Measurements from ENCODE around the gene GPR55. TPM values are rescaled to one million over a fixed set of nuclear protein-coding genes. Genes with fewer than 3 reads are reported as not detected.

GPR55 gene
- total RNA-seq, 1 experiment from 2014 or later, result not detected

- peak; percentile 40; the same call in 1 of the 2 replicates for ATAC-seq
- CTCF ChIA-PET, result no interaction called here
- POLR2A ChIA-PET, result no interaction called here
- Histone ChIP-seq H3K9me2 (ENCODE audit: insufficient read depth) (no peaks in the 10 kb centered on the region), H3K27me3 (ENCODE audit: insufficient read depth, low read length) (no peaks in the 10 kb centered on the region), H3K4me2 (ENCODE audit: low read length) (no peak overlapping the region), H2AFZ (ENCODE audit: low read depth, low read length, poor library complexity, severe bottlenecking) (no peak overlapping the region), H3K4me3 (replicated peaks in 1 of 2; ENCODE audit: low read depth in 1 of 2, low read length in 2 of 2) (no peak overlapping the region), H3K36me3 (ENCODE audit: control insufficient read depth in 1 of 2, insufficient read depth in 2 of 2, low read length in 2 of 2) (no peaks in the 10 kb centered on the region), H3K79me2 (ENCODE audit: insufficient read depth, low read length) (no peaks in the 10 kb centered on the region), H3K9me3 (ENCODE audit: control insufficient read depth in 1 of 2, insufficient read depth in 1 of 2, low read depth in 1 of 2, low read length in 2 of 2) (no peaks in the 10 kb centered on the region), H3K4me1 (ENCODE audit: control insufficient read depth in 1 of 2, insufficient read depth in 2 of 2, low read length in 2 of 2) (no peaks in the 10 kb centered on the region), H4K20me1 (ENCODE audit: insufficient read depth) (no peaks in the 10 kb centered on the region), H3K27ac (ENCODE audit: low read depth, low read length) (no peak overlapping the region), H3K9ac (ENCODE audit: low read length) (no peak overlapping the region)
- no TSS peak for BruUV-seq (replicated peaks)
- no peak for TF ChIP-seq SIN3A (IDR thresholded peaks at IDR 0.05; ENCODE audit: low read depth)
- no peak for TF ChIP-seq ZNF274 (IDR thresholded peaks at IDR 0.05; ENCODE audit: low read depth, low read length)
- TF ChIP-seq MAX (IDR thresholded peaks at IDR 0.05), result no peak
- TF ChIP-seq FOSL1 (IDR thresholded peaks at IDR 0.05; ENCODE audit: low read depth), result no peak
- TF ChIP-seq TCF7L2 (IDR thresholded peaks at IDR 0.05; ENCODE audit: borderline replicate concordance, extremely low read depth, insufficient read depth, insufficient read length), result no peak
- TF ChIP-seq EZH2 (IDR thresholded peaks at IDR 0.05), result no peak
- DNase-seq (ENCODE audit: low read depth, low spot score), result no peak
- intact Hi-C loops (cut with micrococcal nuclease), result no loop called here
- RAD21 ChIA-PET (ENCODE audit: low non-redundant PET in 1 of 2, low total read pairs in 2 of 2, uncharacterized antibody in 2 of 2, unreplicated experiment in 2 of 2), result no interaction called here
Measured at GRCh38 chr2:230888824-230889400, 36.1 kb downstream of the GPR55 start.

GRCh38 chr2:230887342-230887741 lies 37.7 kb downstream of the GPR55 start:
- H3K27ac ChIP-seq (ENCODE audit: low read depth, low read length), result no peak overlapping the region
- H3K9ac ChIP-seq (ENCODE audit: low read length), result no peak overlapping the region
- H3K9me3 ChIP-seq (ENCODE audit: control insufficient read depth in 1 of 2, insufficient read depth in 1 of 2, low read depth in 1 of 2, low read length in 2 of 2), result no peaks in the 10 kb centered on the region
- H4K20me1 ChIP-seq (ENCODE audit: insufficient read depth), result no peaks in the 10 kb centered on the region
- H2AFZ ChIP-seq (ENCODE audit: low read depth, low read length, poor library complexity, severe bottlenecking), result no peak overlapping the region
- no peaks in the 10 kb centered on the region for H3K27me3 ChIP-seq (ENCODE audit: insufficient read depth, low read length)
- H3K36me3 ChIP-seq (ENCODE audit: control insufficient read depth in 1 of 2, insufficient read depth in 2 of 2, low read length in 2 of 2), result no peaks in the 10 kb centered on the region
- RAD21 ChIA-PET (ENCODE audit: low non-redundant PET in 1 of 2, low total read pairs in 2 of 2, uncharacterized antibody in 2 of 2, unreplicated experiment in 2 of 2), result no interaction called here
- no peak overlapping the region for H3K4me3 ChIP-seq (replicated peaks in 1 of 2; ENCODE audit: low read depth in 1 of 2, low read length in 2 of 2)
- no peak for TF ChIP-seq EGR1 (IDR thresholded peaks at IDR 0.05; ENCODE audit: low read depth)
- no peak for TF ChIP-seq FOSL1 (IDR thresholded peaks at IDR 0.05; ENCODE audit: low read depth)
- no peak for TF ChIP-seq YY1 (IDR thresholded peaks at IDR 0.05; ENCODE audit: extremely low read depth, insufficient replicate concordance, low read depth, low read length)
- TF ChIP-seq RAD21 (IDR thresholded peaks at IDR 0.05; ENCODE audit: low read depth), result no peak
- no peak for TF ChIP-seq EZH2 (IDR thresholded peaks at IDR 0.05)
- TF ChIP-seq ATF3 (IDR thresholded peaks at IDR 0.05), result no peak
- no peak for TF ChIP-seq ELF1 (IDR thresholded peaks at IDR 0.05; ENCODE audit: borderline replicate concordance, low read depth)
- no peak for TF ChIP-seq CEBPB (IDR thresholded peaks at IDR 0.05; ENCODE audit: low read depth)
- TF ChIP-seq JUND (IDR thresholded peaks at IDR 0.05), result no peak
- TF ChIP-seq CTCF (IDR thresholded peaks at IDR 0.05 in 2 of 3, conservative IDR thresholded peaks at IDR 0.05 in 1 of 3; ENCODE audit: borderline replicate concordance in 1 of 3, insufficient read depth in 1 of 3, low read depth in 2 of 3, low read length in 2 of 3), result no peak
- no peak for TF ChIP-seq MAX (IDR thresholded peaks at IDR 0.05)
- TF ChIP-seq EZH2phosphoT487 (IDR thresholded peaks at IDR 0.05; ENCODE audit: borderline replicate concordance), result no peak
- DNase-seq (ENCODE audit: low read depth, low spot score) (no peak), ATAC-seq (no peak)
- H3K4me2 ChIP-seq (ENCODE audit: low read length), result no peak overlapping the region
- POLR2A ChIA-PET, result no interaction called here
- no TSS peak for BruUV-seq (replicated peaks)
- intact Hi-C loops (cut with micrococcal nuclease), result no loop called here
- CTCF ChIA-PET, result no interaction called here
- H3K79me2 ChIP-seq (ENCODE audit: insufficient read depth, low read length), result no peaks in the 10 kb centered on the region
- H3K4me1 ChIP-seq (ENCODE audit: control insufficient read depth in 1 of 2, insufficient read depth in 2 of 2, low read length in 2 of 2), result no peaks in the 10 kb centered on the region
- H3K9me2 ChIP-seq (ENCODE audit: insufficient read depth), result no peaks in the 10 kb centered on the region

Data from HCT116 (cell line).